GM18867 (cell line): ENCODE measurements around the gene CRTAP.
"Not testable (repeated sequence)": the region's sequence is repeated elsewhere in the genome, so short reads cannot be mapped to it uniquely, and the experiment has no call there.

ENCODE experiments used
- ATAC-seq: cut with Tn5 transposase; IDR thresholded peaks from one replicate; pipeline ENCODE4 v1.9.1; 2021; ENCODE audit warnings: mild to moderate bottlenecking, moderate library complexity; ENCODE audit not compliant: unreplicated experiment

CRTAP gene

DNA sequence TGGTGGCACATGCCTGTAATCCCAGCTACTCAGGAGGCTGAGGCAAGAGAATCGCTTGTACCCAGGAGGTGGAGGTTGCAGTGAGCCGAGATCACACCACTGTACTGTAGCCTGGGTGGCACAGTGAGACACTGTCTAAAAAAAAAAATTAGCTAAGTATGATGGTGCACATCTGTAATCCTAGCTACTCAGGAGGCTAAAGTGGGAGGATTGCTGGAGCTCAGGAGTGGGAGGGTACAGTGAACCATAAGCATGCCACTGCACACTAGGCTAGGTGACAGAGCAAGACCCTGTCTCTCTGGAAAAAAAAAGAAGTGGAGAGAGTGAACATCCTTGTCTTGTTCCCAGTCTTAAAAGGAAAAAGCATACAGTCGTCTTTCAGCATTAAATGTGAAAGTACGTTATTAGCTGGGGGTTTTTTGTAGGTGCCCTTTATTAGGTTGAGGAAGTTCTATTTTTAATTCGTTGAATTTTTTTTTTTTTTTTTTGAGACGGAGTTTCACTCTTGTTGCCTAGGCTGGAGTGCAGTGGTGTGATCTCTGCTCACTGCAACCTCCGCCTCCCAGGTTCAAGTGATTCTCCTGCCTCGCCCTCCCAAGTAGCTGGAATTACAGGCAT is 25.3 kb downstream of the CRTAP start:
- peak; percentile 69 for ATAC-seq

GRCh38 chr3:33139996-33140395 is 26.2 kb downstream of the CRTAP start:
- ATAC-seq, result no peak

- no peak for ATAC-seq
These were observed 27.2 kb downstream of the CRTAP start for GRCh38 chr3:33141006-33141405.

DNA sequence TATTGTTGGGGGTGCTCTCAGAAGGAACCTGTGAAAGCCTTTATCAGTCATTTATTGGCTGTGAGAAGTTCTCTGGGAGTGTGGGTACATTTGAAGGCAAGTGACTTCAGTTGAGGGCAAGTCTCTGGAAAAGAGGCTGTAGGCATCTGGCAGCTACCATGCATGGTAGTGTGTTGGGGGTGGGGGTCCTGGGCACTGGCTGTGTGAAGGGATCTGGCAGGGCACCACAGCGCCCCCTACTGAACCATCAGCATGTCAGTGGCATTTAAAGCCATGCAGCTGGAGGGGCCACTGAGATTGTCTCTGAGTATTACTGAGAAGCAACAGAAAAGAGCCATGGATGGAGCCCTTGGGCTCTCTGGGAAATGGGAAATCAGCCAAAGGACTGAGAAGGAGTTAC is 30.6 kb downstream of the CRTAP start:
- no peak for ATAC-seq

GRCh38 chr3:33145221-33145900 is 31.5 kb downstream of the CRTAP start:
- no peak for ATAC-seq

- ATAC-seq, result no peak
These were observed 32.2 kb downstream of the CRTAP start for GRCh38 chr3:33145901-33146580.

DNA sequence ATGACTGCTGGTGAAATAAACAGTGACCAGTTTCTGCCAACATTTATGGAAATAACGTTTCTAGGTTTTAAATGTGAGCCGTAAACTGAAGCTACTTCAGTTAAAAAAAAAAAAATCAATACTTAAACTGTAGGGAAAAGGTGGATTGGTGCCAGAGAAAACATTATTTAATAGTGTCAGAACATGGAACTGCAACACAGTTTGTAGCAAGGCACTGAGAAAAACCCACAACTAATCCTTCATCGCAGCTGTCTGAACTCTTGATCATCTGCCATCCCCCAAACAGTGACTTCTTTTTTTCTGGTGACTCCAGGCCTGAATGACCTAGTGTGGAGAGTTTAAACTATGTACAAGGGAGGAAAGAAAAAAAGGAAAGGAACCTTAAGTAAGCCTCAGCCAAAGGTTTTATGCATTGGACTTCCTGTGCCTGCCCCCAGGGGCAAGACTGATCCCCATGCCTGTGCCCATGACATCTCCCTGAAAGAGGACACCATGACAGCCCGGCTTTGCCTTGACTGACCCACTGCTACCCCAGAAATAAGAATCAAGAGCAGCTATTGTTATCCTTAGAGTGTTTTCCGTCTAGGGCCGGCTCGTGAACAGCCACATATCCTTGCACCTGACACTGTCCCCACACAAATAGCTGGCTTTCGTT is 33.1 kb downstream of the CRTAP start:
- no peak for ATAC-seq

GRCh38 chr3:33149342-33149741 is 35.5 kb downstream of the CRTAP start:
- no peak for ATAC-seq

GRCh38 chr3:33152363-33153360 is 38.8 kb downstream of the CRTAP start:
- no peak for ATAC-seq

DNA sequence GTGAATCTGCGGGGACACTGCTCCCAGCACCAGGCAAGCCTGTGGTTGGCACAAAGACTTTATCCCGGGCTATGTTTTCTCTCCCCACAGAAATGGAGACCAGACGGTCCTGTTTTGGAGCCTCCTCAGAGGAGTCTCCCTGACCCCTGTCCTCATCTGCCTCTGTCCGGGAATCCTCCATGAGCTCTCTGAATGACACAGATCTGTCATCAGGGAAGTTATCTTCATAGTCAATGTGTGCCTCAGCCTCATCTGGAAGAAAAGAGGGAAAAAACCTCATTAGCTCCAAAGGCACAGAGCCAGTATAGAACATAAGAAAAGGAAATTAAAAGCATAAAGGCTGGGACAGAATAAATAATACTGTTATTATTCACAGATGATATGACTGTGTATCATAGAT is 40.0 kb downstream of the CRTAP start:
- no peak for ATAC-seq

DNA sequence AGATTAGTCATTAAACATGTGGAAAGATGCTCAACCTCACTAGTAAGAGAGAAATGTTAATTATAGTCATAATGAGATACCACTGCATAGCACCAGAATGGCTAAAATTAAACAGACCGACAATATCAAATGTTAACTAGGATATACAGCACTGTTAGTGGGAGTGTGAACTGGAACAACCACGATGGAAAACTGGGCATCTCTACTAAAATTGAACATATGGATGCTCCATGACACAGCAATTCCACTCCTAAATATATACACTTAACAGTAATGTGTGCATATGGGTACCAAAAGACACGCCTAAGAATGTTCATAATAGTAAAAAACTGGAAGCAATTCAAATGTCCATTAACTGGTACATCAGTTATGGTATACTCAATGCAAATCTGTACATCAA is 41.5 kb downstream of the CRTAP start:
- no peak for ATAC-seq

DNA sequence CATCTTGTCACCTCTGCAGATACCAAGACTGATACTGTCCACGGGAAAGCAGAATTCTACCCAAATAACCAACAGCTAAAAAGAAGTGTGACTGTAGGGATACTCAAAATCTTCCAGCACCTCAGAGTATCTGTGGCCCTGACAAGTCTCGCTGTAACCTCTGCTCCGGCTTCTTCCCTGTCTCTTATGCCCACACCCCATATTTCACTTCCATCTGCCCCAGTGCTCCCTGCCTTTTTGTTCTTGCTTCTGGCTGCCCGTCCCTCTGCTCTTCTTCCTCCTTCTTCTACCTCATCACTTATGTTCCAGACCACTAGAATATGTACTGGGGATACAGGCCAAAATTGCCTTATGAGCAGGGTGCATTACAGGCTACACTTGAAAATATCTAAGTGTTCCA is 45.4 kb downstream of the CRTAP start:
- ATAC-seq, result no peak

DNA sequence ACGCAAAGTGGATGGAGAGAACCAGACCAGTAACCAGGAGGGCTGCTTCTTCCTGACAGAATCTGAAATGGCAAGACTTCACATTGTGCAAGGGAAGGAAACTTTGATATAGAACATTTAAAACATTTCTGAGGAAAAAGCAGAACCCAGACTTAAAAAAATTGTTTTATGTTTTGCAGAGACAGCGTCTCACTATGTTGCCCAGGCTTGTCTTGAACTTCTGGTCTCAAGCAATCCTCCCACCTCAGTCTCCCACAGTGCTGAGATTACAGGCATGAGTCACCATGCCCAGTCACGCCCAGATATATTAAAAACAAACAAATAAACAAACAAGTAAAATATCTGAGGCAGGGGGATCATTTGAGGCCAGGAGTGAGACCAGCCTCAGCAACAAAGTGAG is 46.2 kb downstream of the CRTAP start:
- ATAC-seq, result no peak

DNA sequence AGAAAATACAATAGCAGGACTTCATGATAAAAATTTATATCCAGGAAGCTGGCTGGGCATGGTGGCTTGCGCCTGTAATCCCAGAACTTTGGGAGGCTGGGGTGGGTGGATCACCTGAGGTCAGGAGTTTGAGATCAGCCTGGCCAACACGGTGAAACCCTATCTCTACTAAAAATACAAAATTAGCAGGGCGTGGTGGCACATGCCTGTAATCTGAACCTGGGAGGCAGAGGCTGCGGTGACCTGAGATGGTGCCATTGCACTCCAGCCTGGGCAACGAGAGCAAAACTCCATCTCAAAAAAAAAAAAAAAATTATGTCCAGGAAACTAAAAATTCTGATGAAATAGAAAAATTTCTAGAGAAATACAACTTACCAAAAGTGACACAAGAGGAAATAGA is 48.8 kb downstream of the CRTAP start:
- not testable (repeated sequence) for ATAC-seq

- ATAC-seq, result no peak
These were observed 51.6 kb downstream of the CRTAP start for GRCh38 chr3:33165372-33165771.

GRCh38 chr3:33166095-33166494 is 52.3 kb downstream of the CRTAP start:
- ATAC-seq, result no peak

- no peak for ATAC-seq
These were observed 53.5 kb downstream of the CRTAP start for GRCh38 chr3:33167284-33167683.

DNA sequence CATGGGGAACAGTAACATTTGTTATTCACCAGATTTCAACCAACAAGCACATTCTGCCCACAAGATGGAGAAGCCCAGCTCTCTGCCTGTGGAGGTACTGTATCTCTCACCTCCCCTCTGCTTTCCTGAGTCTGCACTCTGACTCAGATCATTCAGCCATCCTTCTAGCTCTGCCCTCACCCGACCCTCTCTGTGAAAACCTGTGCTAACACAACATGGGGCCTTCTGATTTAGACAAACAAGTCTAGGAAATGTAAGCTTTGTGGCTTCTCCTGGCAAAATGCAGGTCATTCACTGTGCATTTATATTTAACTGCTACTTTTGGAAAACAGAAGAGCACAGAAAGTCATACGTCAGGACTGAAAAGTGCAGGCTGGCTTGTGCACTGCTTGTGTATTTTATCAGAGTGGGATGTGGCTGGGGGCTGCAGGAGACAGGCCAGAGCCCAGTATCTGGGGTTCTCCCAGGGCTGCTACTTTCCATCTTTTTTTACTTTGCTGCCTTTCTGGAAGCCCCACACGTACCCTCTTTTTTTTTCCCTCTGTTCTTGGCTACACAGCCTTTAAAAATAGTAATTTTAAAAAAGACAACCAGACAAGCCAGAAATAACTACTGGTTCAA is 54.0 kb downstream of the CRTAP start:
- ATAC-seq, result no peak

DNA sequence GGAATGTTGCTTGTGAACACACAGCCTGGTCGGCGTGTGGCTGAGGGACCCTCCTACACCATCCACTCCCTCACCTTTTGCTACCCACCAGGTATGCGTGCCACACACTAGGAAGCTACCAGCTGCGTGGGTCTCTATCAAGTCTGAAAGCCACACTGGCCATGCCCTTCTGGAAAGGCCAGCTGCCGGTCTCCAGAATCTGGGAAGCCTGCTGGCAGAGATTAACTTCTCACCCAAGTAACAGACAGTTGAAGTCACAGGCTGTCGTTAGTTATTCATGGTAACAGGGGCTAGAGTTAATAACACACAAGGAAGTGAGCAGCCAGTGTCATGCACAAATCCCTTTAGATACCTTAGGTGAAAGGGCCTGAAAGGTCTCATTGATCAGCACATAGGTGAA is 56.7 kb downstream of the CRTAP start:
- no peak for ATAC-seq

- ATAC-seq, result no peak
These were observed 57.8 kb downstream of the CRTAP start for GRCh38 chr3:33171580-33171979.
